Left lung (tissue), 10 donors: ENCODE data around the gene ZKSCAN1. TPM values are rescaled to one million over a fixed set of nuclear protein-coding genes. Genes with fewer than 3 reads are reported as not detected.
A peak's percentile ranks its signal among the peaks of the same experiment; 100 is the strongest.

Experiments used
- ATAC-seq: fragments of 200-7000 bp; cut with Tn5 transposase; one replicate; pipeline ENCODE4 v1.9.1; 2020; ENCODE audit warnings: moderate library complexity
- DNase-seq, 4 donors: peaks; one replicate each; pipeline ENCODE4 v3.0.0-alpha.2; 2013 to 2020
- H3K27ac ChIP-seq, 2 donors: fragments of 200-600 bp; sonication (generic) in 1 of 2; one replicate each; pipeline versions ENCODE4 v1.5.0 to v1.8.0; 2020 to 2021
- H3K27me3 ChIP-seq, 2 donors: fragments of 200-600 bp; sonication (generic) in 1 of 2; one replicate each; pipeline versions ENCODE4 v1.5.0 to v1.8.0; 2020 to 2021
- H3K36me3 ChIP-seq, 2 donors: fragments of 200-600 bp; sonication (generic) in 1 of 2; one replicate each; pipeline versions ENCODE4 v1.5.0 to v1.8.0; 2020 to 2021
- H3K4me1 ChIP-seq, 2 donors: fragments of 200-600 bp; one replicate each; pipeline ENCODE4 v1.8.0; 2021
- H3K4me3 ChIP-seq, 2 donors: fragments of 200-600 bp; sonication (generic) in 1 of 2; one replicate each; pipeline versions ENCODE4 v1.5.0 to v1.8.0; 2020 to 2021; ENCODE audit warnings: mild to moderate bottlenecking in 1 of 2
- H3K9me3 ChIP-seq, 2 donors: fragments of 200-600 bp; sonication (generic) in 1 of 2; one replicate each; pipeline versions ENCODE4 v1.5.0 to v1.8.0; 2020 to 2021
- intact Hi-C, 2 donors: fragments of 100-400 bp; cut with DNase I; formaldehyde crosslinking; loops; one replicate each; pipeline versions ENCODE4 v1.11.2 to v1.14.2; 2022
- polyA plus RNA-seq, 6 donors: library from polyadenylated mRNA; unstranded; fragments of 120-200 nt; gene quantifications; one replicate each; pipeline ENCODE4 v1.2.1, GENCODE V29; 2013; ENCODE audit not compliant: insufficient read length in 6 of 6
- total RNA-seq, 2 donors: library from RNA; stranded (reverse); fragmentation: NEBNext Ultra II Directional; extraction: Animal tissue kit (Norgen Biotek cat#: 25700); gene quantifications; one replicate each; pipeline ENCODE4 v1.2.1, GENCODE V29; 2021
- TF ChIP-seq, protein P1 (sequence below), 2 donors: fragments of 200-600 bp; sonication (generic) in 1 of 2; IDR thresholded peaks; one replicate each; pipeline versions ENCODE4 v1.5.0 to v1.8.0; 2021; ENCODE audit warnings: antibody characterized with exemption in 2 of 2
- donor health status: DM: no; HTN: yes; CAD: no.
- donor health status: DM: no; HTN: no; CAD: no.

The ZKSCAN1 gene
- total and polyA plus RNA-seq, 8 donors = 46.7 to 137 (median 87.7) TPM

DNA sequence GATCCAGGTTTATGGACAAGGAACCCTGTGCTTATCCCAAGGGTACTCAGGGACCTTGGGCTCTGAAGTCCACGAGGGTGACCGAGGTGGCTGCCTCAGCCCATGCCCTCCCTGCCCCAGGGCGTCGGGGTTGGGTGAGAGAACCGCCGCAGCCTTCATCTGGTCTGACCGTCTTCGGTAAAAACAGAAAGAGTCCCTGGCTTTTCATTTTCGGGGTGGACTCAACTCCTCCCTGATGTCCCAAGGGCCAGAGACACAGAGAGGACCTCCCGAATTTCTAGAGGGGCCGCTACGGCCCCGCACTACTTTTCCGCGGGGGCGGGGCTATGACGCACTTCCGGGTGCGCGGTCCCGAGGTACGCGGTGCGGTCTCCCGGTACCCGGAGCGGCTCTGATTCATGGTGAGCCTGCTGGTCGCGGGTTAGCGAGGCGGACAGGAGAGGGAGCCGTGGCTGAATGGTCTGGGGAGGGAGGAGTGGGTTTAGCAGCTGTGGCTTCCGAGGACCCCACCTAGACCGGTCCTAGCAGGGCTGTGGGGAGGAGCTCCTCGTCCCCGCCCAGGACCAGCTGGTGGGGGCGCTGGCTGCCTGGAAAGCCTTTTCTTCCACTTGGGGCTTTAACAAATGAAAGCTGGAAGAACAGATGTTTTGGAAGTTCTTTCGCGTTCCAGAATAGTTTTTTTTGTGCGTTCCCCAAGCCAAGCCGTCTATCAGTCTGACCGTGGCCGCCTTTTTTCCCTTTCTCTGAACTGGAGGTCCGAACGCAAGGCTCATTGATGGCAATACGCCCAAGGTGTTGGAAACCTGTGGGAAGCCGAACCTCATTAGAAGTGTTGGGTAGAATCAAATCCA, 34.3 kb downstream of the ZKSCAN1 start, which contains the start of gene ZSCAN21:
TSS of gene ZSCAN21 (plus strand) at position 334 of the 851 bp plus-strand sequence. CDS start 7,233 bp downstream, outside the sequence.
- no peaks in the 10 kb centered on the region for H3K27me3 ChIP-seq
- DNase-seq (peak; percentile 83 to 95 (median 90)), ATAC-seq (peak; percentile 94)
- H3K4me3 ChIP-seq = peak within 1 kb of the TSS; percentile 76 to 83
- H3K9me3 ChIP-seq = no peaks in the 10 kb centered on the region
- intact Hi-C loops = no loop called here
- TF ChIP-seq, protein P1, sequence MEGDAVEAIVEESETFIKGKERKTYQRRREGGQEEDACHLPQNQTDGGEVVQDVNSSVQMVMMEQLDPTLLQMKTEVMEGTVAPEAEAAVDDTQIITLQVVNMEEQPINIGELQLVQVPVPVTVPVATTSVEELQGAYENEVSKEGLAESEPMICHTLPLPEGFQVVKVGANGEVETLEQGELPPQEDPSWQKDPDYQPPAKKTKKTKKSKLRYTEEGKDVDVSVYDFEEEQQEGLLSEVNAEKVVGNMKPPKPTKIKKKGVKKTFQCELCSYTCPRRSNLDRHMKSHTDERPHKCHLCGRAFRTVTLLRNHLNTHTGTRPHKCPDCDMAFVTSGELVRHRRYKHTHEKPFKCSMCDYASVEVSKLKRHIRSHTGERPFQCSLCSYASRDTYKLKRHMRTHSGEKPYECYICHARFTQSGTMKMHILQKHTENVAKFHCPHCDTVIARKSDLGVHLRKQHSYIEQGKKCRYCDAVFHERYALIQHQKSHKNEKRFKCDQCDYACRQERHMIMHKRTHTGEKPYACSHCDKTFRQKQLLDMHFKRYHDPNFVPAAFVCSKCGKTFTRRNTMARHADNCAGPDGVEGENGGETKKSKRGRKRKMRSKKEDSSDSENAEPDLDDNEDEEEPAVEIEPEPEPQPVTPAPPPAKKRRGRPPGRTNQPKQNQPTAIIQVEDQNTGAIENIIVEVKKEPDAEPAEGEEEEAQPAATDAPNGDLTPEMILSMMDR (IDR thresholded peaks at IDR 0.05) = no peak
- H3K36me3 ChIP-seq = no peaks in the 10 kb centered on the region
- H3K4me1 ChIP-seq = peaks cover 0 to 10% of the 10 kb centered on the region in 2 donors
- H3K27ac ChIP-seq = peak within 1 kb of the TSS; percentile 93 to 94

- DNase-seq = no peak
- intact Hi-C loops = no loop called here
Observed at GRCh38 chr7:100051611-100052010, 36.2 kb downstream of the ZKSCAN1 start.

DNA sequence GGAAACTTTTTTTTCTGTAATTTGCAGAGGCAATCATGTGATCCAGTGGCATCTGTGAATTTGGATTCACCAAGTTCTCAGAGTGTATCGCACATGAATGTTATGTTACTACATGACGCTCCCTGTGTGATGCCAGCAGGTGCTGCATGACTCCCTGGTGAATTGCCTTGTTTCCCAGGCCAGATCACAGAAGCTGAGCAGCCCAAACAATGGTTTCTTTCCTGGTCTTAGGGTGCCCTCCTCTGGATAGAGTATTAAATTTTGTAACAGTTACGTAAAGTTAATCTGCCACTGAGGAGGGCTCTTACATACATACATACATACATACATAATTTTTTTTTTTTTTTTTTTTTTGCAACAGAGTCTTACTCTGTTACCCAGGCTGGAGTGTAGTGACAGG, 37.8 kb downstream of the ZKSCAN1 start:
- Histone ChIP-seq H3K4me1 (peaks cover 0 to 10% of the 10 kb centered on the region in 2 donors), H3K27me3 (no peaks in the 10 kb centered on the region), H3K4me3 (no peak overlapping the region), H3K36me3 (peaks cover 0 to 15% of the 10 kb centered on the region in 2 donors), H3K27ac (no peak overlapping the region), H3K9me3 (no peaks in the 10 kb centered on the region)
- intact Hi-C loops = no loop called here
- DNase-seq (peak in 2 of 4 donors; percentile 66 to 84), ATAC-seq (peak; percentile 71)
- TF ChIP-seq, protein P1 (IDR thresholded peaks at IDR 0.05) = peak; percentile 16 to 18

More at GRCh38 chr7:100051611-100052010, 36.2 kb downstream of the ZKSCAN1 start:
- Histone ChIP-seq H3K27me3 (no peaks in the 10 kb centered on the region), H3K4me3 (no peak overlapping the region), H3K9me3 (no peaks in the 10 kb centered on the region), H3K4me1 (peaks cover 0 to 10% of the 10 kb centered on the region in 2 donors), H3K27ac (no peak overlapping the region), H3K36me3 (no peaks in the 10 kb centered on the region)
- no peak for ATAC-seq
- TF ChIP-seq, protein P1 (IDR thresholded peaks at IDR 0.05) = no peak

DNA sequence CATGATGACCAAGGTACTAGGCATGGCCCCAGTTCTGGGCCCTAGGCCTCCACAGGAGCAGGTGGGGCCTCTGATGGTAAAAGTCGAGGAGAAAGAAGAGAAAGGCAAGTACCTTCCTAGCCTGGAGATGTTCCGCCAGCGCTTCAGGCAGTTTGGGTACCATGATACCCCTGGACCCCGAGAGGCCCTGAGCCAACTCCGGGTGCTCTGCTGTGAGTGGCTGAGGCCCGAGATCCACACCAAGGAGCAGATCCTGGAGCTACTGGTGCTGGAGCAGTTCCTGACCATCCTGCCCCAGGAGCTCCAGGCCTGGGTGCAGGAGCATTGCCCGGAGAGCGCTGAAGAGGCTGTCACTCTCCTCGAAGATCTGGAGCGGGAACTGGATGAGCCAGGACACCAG, 41.6 kb downstream of the ZKSCAN1 start:
- intact Hi-C loops = no loop called here
- H3K9me3 ChIP-seq = no peaks in the 10 kb centered on the region
- H3K27me3 ChIP-seq = no peaks in the 10 kb centered on the region
- TF ChIP-seq, protein P1 (IDR thresholded peaks at IDR 0.05) = no peak
- H3K27ac ChIP-seq = no peak overlapping the region
- no peak overlapping the region for H3K4me3 ChIP-seq
- DNase-seq (no peak), ATAC-seq (no peak)
- peaks cover 0 to 52% of the 10 kb centered on the region in 2 donors for H3K36me3 ChIP-seq
- no peaks in the 10 kb centered on the region for H3K4me1 ChIP-seq

GRCh38 chr7:100059251-100059739, 43.9 kb downstream of the ZKSCAN1 start:
- no peak for ATAC-seq

More at GRCh38 chr7:100059251-100059739, 43.9 kb downstream of the ZKSCAN1 start:
- intact Hi-C loops = no loop called here
- Histone ChIP-seq H3K27ac (no peak overlapping the region), H3K9me3 (no peaks in the 10 kb centered on the region), H3K36me3 (peaks cover 0 to 74% of the 10 kb centered on the region in 2 donors), H3K4me1 (no peaks in the 10 kb centered on the region), H3K27me3 (no peaks in the 10 kb centered on the region), H3K4me3 (no peak overlapping the region)
- TF ChIP-seq, protein P1 (IDR thresholded peaks at IDR 0.05) = no peak
- DNase-seq = no peak
